ENCODE data around the gene TSHZ2. TPM values are rescaled to one million over a fixed set of nuclear protein-coding genes. Genes with fewer than 3 reads are reported as not detected.

TSHZ2 gene
- total and polyA plus RNA-seq, 9 of the 15 experiments (the other 6 are each of a cell fraction or from before 2014, with no cell fraction given) = 0.03 to 0.20 (median 0.05) TPM; not detected in 4

GRCh38 chr20:53136473-53136872 lies 164.3 kb downstream of the TSHZ2 start:
- CTCF ChIA-PET (ENCODE audit: low intra/inter-chr PET ratio) = no interaction called here
- H3K4me1 ChIP-seq (replicated peaks in 1 of 2; ENCODE audit: control insufficient read depth in 2 of 2, insufficient read depth in 2 of 2, low read length in 2 of 2) = peaks cover 0 to 2% of the 10 kb centered on the region in 2 experiments; a peak in 2 of 5 replicates
- in situ Hi-C loops (cut with MboI) (no loop called here), intact Hi-C loops (cut with micrococcal nuclease) (no loop called here)
- POLR2A ChIA-PET = interaction anchor here (1.1 kb wide), 1 partner anchor 10 kb away, joined by 5 read pairs; no protein-coding TSS in a partner anchor
- DNase-seq (ENCODE audit: extremely low read depth in 1 of 4, low spot score in 3 of 4) (no peak), FAIRE-seq (no peak), ATAC-seq (no peak)
- no peak overlapping the region for H2AFZ ChIP-seq (ENCODE audit: low read depth, low read length)
- no peaks in the 10 kb centered on the region for H3K36me3 ChIP-seq (ENCODE audit: control insufficient read depth, insufficient read depth, low read length)
- no peak overlapping the region for H3K9ac ChIP-seq (ENCODE audit: insufficient read depth in 1 of 2, low read depth in 2 of 2, low read length in 2 of 2)
- H3K79me2 ChIP-seq (ENCODE audit: control insufficient read depth, insufficient read depth, low read length) = no peaks in the 10 kb centered on the region
- TF ChIP-seq ZNF384 (IDR thresholded peaks at IDR 0.05; ENCODE audit: low read depth, low read length) = no peak
- H3K4me2 ChIP-seq (ENCODE audit: insufficient read depth, low read length) = no peak overlapping the region
- no peaks in the 10 kb centered on the region for H3K9me3 ChIP-seq (replicated peaks; ENCODE audit: control insufficient read depth, insufficient read depth, low read depth, low read length)
- H3K27me3 ChIP-seq (ENCODE audit: control insufficient read depth in 2 of 2, insufficient read depth in 2 of 2, low read length in 2 of 2) = peaks cover 2 to 4% of the 10 kb centered on the region in 2 experiments; a peak in 3 of 5 replicates
- no peak overlapping the region for H3K4me3 ChIP-seq
- H4K20me1 ChIP-seq (replicated peaks; ENCODE audit: control insufficient read depth, insufficient read depth, low read length) = no peaks in the 10 kb centered on the region
- H3K9me1 ChIP-seq (ENCODE audit: control insufficient read depth, insufficient read depth, low read length) = no peaks in the 10 kb centered on the region
- H3K27ac ChIP-seq (ENCODE audit: extremely low read depth, low read depth, low read length) = no peak overlapping the region
- no TSS peak for BruUV-seq (replicated peaks)

DNA sequence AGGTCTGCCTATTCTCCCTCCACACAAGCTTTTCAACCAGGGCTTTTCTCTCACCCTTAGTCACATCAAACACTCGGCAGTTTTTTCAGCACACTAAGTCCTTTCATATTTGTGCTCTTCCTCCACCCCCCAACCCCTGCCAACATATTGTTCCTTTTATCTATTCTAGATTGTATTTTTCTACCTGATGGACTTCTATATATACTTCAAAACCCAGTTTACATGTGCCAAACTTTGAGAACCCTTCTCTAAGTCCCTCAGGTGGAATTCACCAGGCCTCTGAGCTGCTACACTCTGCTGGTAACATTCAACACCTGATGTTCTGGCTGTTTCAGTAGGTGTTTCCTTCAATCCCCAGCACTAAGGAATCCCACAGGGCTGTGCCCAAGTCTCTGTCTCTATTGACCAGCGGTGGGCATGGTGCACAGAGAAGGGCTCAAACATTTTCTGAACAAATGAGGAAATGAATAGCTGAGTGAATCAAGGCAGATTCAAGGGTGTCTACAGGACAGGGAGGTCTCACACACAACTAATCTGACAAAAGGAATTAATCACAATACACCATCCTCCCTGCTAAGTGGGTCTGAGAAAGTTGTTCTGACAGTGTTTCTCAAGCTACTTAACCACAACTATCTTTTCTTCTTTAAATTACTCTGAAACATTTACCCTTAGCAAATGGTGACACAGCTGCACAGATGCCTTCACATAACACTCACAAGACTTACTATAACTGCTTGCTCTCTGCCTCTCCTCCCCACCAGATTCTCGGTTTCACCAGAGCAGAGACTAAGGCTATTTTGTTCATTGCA lies 166.5 kb downstream of the TSHZ2 start:
- CTCF ChIA-PET (ENCODE audit: low intra/inter-chr PET ratio) = no interaction called here
- H3K9me3 ChIP-seq (replicated peaks; ENCODE audit: control insufficient read depth, insufficient read depth, low read depth, low read length) = 0 out of 2 replicates have a peak, but pooled peaks cover 2% of the 10 kb centered on the region
- no peaks in the 10 kb centered on the region for H3K79me2 ChIP-seq (ENCODE audit: control insufficient read depth, insufficient read depth, low read length)
- H3K9ac ChIP-seq (ENCODE audit: insufficient read depth in 1 of 2, low read depth in 2 of 2, low read length in 2 of 2) = no peak overlapping the region
- no peaks in the 10 kb centered on the region for H3K36me3 ChIP-seq (ENCODE audit: control insufficient read depth, insufficient read depth, low read length)
- WGBS (ENCODE audit: insufficient coverage, low coverage, missing lambda C conversion rate) = 12% methylated on average over 3 of the region's 3 CpGs
- FAIRE-seq (no peak), ATAC-seq (no peak), DNase-seq (ENCODE audit: extremely low read depth in 1 of 4, low spot score in 3 of 4) (no peak)
- in situ Hi-C loops (cut with MboI) (no loop called here), intact Hi-C loops (cut with micrococcal nuclease) (no loop called here)
- BruUV-seq (replicated peaks) = no TSS peak
- no peaks in the 10 kb centered on the region for H4K20me1 ChIP-seq (replicated peaks; ENCODE audit: control insufficient read depth, insufficient read depth, low read length)
- H3K9me1 ChIP-seq (ENCODE audit: control insufficient read depth, insufficient read depth, low read length) = no peaks in the 10 kb centered on the region
- peaks cover 0 to 2% of the 10 kb centered on the region in 2 experiments; a peak in 2 of 5 replicates for H3K27me3 ChIP-seq (ENCODE audit: control insufficient read depth in 2 of 2, insufficient read depth in 2 of 2, low read length in 2 of 2)
- H3K27ac ChIP-seq (ENCODE audit: extremely low read depth, low read depth, low read length) = no peak overlapping the region
- POLR2A ChIA-PET = interaction anchor here (0.6 to 1.2 kb wide), 3 partner anchors 25 to 223 kb away, joined by 3 to 5 read pairs (median 4); no protein-coding TSS in a partner anchor
- H3K4me1 ChIP-seq (replicated peaks in 1 of 2; ENCODE audit: control insufficient read depth in 2 of 2, insufficient read depth in 2 of 2, low read length in 2 of 2) = peaks cover 7 to 11% of the 10 kb centered on the region in 2 experiments; a peak in 3 of 5 replicates
- TF ChIP-seq TGIF2 (CRISPR knock-in tag; IDR thresholded peaks at IDR 0.05) (no peak), RBFOX2 (IDR thresholded peaks at IDR 0.05; ENCODE audit: low read depth, low read length) (no peak), MTA1 (IDR thresholded peaks at IDR 0.05; ENCODE audit: borderline replicate concordance) (no peak), ETS2 (tag; IDR thresholded peaks at IDR 0.05; ENCODE audit: borderline replicate concordance, poor library complexity, severe bottlenecking) (no peak), RBM14 (IDR thresholded peaks at IDR 0.05; ENCODE audit: borderline replicate concordance, insufficient read depth, low read depth, low read length) (no peak), SP2 (IDR thresholded peaks at IDR 0.05; ENCODE audit: extremely low read depth, low read depth, low read length, poor library complexity, severe bottlenecking) (no peak)
- no peak overlapping the region for H3K4me2 ChIP-seq (ENCODE audit: insufficient read depth, low read length)
- H3K4me3 ChIP-seq = no peak overlapping the region
- no peak overlapping the region; the same call in 1 of the 2 replicates for H2AFZ ChIP-seq (ENCODE audit: low read depth, low read length)
